Skeletal muscle tissue (tissue), 4 donors: ENCODE results near the gene CCDC110. TPM values are rescaled to one million over a fixed set of nuclear protein-coding genes. Genes with fewer than 3 reads are reported as not detected.

ENCODE experiments used
- H3K27ac ChIP-seq: one replicate; pipeline ENCODE4 v1.7.0; 2013; ENCODE audit warnings: mild to moderate bottlenecking, low read depth, low read length, inconsistent platforms
- H3K27me3 ChIP-seq, 3 donors: one replicate each; pipeline ENCODE4 v1.7.0; 2013; ENCODE audit warnings: low read length in 3 of 3; ENCODE audit not compliant: control insufficient read depth in 3 of 3, insufficient read depth in 3 of 3
- H3K36me3 ChIP-seq, 3 donors: one replicate each; pipeline ENCODE4 v1.7.0; 2013; ENCODE audit warnings: low read length in 3 of 3; ENCODE audit not compliant: control insufficient read depth in 3 of 3, insufficient read depth in 3 of 3
- H3K4me1 ChIP-seq, 3 donors: one replicate each; pipeline ENCODE4 v1.7.0; 2013; ENCODE audit warnings: low read length in 3 of 3, mild to moderate bottlenecking in 3 of 3; ENCODE audit not compliant: control insufficient read depth in 3 of 3, insufficient read depth in 3 of 3
- H3K4me3 ChIP-seq, 3 donors: one replicate each; pipeline ENCODE4 v1.7.0; 2013; ENCODE audit warnings: low read length in 3 of 3
- H3K9ac ChIP-seq, 3 donors: one replicate each; pipeline ENCODE4 v1.7.0; 2013; ENCODE audit warnings: low read length in 3 of 3, mild to moderate bottlenecking in 3 of 3, moderate library complexity in 2 of 3, low read depth in 1 of 3
- H3K9me3 ChIP-seq, 3 donors: one replicate each; pipeline ENCODE4 v1.7.0; 2013; ENCODE audit warnings: low read length in 3 of 3; ENCODE audit not compliant: control insufficient read depth in 3 of 3
- total RNA-seq: library from RNA; depleted of rRNA; stranded (reverse); fragments of >200 nt; gene quantifications from one replicate; pipeline ENCODE4 v1.2.3, GENCODE V29; 2014
- donor health status: Osteomylitis.

Gene CCDC110
- total RNA-seq, 1 donor from 2014 or later = 0.52 TPM

DNA sequence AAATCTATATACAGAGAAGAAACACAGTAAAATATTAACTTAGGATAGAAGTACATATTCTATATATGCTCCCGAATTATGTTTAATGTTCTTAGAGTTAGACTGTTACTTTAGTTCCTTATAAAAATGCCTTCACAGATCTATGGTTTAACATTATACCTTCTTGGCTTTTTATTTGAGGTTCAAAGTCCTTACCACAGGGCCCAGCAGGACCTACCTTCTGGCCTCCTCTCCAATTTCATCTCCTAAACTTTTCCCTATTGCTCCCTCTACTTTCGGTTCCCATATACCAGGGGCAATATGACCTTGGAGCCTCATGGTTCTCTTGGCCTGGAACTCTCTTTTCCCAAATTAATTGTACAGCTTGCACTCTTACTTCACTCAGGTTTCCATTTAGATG, 63.1 kb downstream of the CCDC110 start:
- Histone ChIP-seq H3K36me3 (peaks cover 21 to 49% (median 32%) of the 10 kb centered on the region in 3 donors), H3K4me1 (no peaks in the 10 kb centered on the region), H3K4me3 (no peak overlapping the region), H3K27ac (no peak overlapping the region), H3K9ac (no peak overlapping the region), H3K27me3 (no peaks in the 10 kb centered on the region), H3K9me3 (peaks cover 0 to 3% (median 0%) of the 10 kb centered on the region in 3 donors)

- no peak overlapping the region for H3K4me3 ChIP-seq
- no peaks in the 10 kb centered on the region for H3K4me1 ChIP-seq
- peaks cover 0 to 3% (median 0%) of the 10 kb centered on the region in 3 donors for H3K9me3 ChIP-seq
- H3K9ac ChIP-seq = no peak overlapping the region
- H3K27me3 ChIP-seq = no peaks in the 10 kb centered on the region
- peaks cover 20 to 53% (median 32%) of the 10 kb centered on the region in 3 donors for H3K36me3 ChIP-seq
- H3K27ac ChIP-seq = no peak overlapping the region
Observed at GRCh38 chr4:185405296-185405999, 66.1 kb downstream of the CCDC110 start.

- Histone ChIP-seq H3K27ac (no peak overlapping the region), H3K4me1 (peaks cover 0 to 6% (median 5%) of the 10 kb centered on the region in 3 donors), H3K27me3 (no peaks in the 10 kb centered on the region), H3K9ac (no peak overlapping the region), H3K36me3 (peaks cover 25 to 55% (median 42%) of the 10 kb centered on the region in 3 donors), H3K4me3 (no peak overlapping the region), H3K9me3 (no peaks in the 10 kb centered on the region)
Observed at GRCh38 chr4:185404031-185404430, 67.5 kb downstream of the CCDC110 start.

DNA sequence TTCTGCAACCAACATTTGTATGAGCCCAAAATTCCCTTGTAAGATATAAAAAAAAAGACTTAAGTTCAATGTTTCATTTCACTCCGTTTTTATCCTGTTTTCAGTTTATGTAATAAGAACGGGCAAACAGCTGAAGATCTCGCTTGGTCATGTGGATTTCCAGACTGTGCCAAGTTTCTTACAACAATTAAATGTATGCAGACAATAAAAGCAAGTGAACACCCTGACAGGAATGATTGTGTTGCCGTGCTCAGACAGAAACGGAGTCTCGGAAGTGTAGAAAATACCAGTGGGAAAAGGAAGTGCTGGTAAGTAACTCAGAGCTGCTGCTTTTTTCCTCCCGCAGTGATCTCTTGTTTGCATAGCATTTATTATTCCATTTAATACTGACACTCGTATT, 72.1 kb downstream of the CCDC110 start:
- Histone ChIP-seq H3K27ac (no peak overlapping the region), H3K27me3 (no peaks in the 10 kb centered on the region), H3K9me3 (no peaks in the 10 kb centered on the region), H3K9ac (no peak overlapping the region), H3K36me3 (peaks cover 16 to 28% (median 27%) of the 10 kb centered on the region in 3 donors), H3K4me1 (peaks cover 8 to 24% (median 9%) of the 10 kb centered on the region in 3 donors), H3K4me3 (no peak overlapping the region)

DNA sequence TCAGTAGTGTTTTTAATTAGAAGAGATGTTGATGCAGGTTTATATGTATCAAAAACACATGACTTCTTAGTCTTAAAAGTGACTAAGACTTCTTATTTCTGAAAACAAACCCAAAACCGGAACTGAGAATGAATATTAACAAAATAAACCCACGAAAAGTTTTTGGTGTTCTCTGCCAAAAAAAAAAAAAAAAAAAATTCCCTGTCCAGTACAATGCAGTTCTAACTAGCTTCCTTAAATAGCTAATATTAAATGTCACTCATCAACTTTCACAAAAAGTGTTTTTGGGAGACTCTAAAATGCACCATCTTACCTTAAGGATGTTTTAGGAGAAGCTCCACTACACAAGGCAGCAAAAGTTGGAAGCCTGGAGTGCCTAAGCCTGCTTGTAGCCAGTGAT, 72.9 kb downstream of the CCDC110 start:
- Histone ChIP-seq H3K36me3 (peaks cover 16 to 27% (median 24%) of the 10 kb centered on the region in 3 donors), H3K27me3 (no peaks in the 10 kb centered on the region), H3K4me3 (no peak overlapping the region), H3K27ac (peak overlapping the region; percentile 100), H3K9ac (peak overlapping the region in 1 of 3 donors; percentile 4), H3K4me1 (peaks cover 9 to 30% (median 11%) of the 10 kb centered on the region in 3 donors), H3K9me3 (no peaks in the 10 kb centered on the region)

GRCh38 chr4:185396724-185397385, 74.7 kb downstream of the CCDC110 start, which contains the start of gene ANKRD37:
TSS of gene ANKRD37 (plus strand) at chr4:185396841. CDS start at chr4:185396924, 83 bp downstream.
- Histone ChIP-seq H3K27ac (peak within 1 kb of the TSS; percentile 100), H3K9me3 (no peaks in the 10 kb centered on the region), H3K36me3 (peaks cover 13 to 22% (median 18%) of the 10 kb centered on the region in 3 donors), H3K4me1 (peaks cover 9 to 30% (median 11%) of the 10 kb centered on the region in 3 donors), H3K27me3 (no peaks in the 10 kb centered on the region), H3K9ac (peak within 1 kb of the TSS; percentile 91 to 98 (median 97)), H3K4me3 (peak within 1 kb of the TSS; percentile 77 to 90 (median 86))

DNA sequence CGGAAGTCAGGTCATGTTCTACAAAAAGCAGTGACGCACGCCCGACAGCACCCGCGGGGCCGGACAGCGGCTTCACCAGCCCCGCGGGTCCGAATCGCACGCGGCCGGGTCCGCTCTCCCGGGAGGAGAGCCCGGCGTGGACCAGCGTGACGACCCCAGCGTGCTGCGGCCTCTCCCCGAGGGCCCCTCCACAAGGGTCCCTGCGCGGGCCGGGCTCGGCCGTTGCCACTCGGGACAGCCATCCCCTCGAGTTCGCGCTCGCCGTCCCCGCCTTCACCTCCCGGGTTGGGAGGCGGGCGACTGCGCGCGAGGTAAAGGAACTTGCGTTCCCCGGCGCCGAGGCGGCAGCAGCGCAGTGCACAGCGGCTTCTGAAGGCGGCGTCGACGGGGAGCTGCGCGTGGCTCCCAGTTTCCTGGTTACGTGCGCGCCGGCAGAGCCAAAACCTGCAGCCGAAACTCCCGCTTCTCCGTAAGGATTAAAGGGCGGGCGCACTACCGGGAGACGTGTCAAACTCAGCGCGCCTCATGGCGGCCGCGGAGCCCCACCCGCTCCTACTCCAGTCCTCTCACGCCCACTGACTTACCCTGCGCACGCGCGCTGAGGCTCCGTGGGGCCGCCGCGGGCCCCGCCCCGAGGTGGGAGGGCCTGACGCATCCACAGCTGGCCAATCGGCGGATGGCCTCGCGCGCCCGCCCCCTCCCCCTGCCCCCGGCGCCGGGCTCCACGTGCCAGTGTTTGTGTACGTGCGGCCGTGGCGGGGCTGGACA, 75.4 kb downstream of the CCDC110 start:
- Histone ChIP-seq H3K9ac (peak overlapping the region; percentile 91 to 98 (median 97)), H3K4me1 (peaks cover 9 to 30% (median 11%) of the 10 kb centered on the region in 3 donors), H3K4me3 (peak overlapping the region; percentile 77 to 90 (median 86)), H3K27ac (peak overlapping the region; percentile 100), H3K9me3 (no peaks in the 10 kb centered on the region), H3K27me3 (no peaks in the 10 kb centered on the region), H3K36me3 (peaks cover 10 to 16% (median 11%) of the 10 kb centered on the region in 3 donors)

- peak within 1 kb of the TSS; percentile 77 to 90 (median 86) for H3K4me3 ChIP-seq
Observed at GRCh38 chr4:185395238-185395955, 76.1 kb downstream of the CCDC110 start, which contains the start of gene LRP2BP. TSS of gene LRP2BP (minus strand) at chr4:185395924. CDS start at chr4:185378186, 17,738 bp downstream.

More at GRCh38 chr4:185395238-185395955, 76.1 kb downstream of the CCDC110 start, which contains the start of gene LRP2BP:
- Histone ChIP-seq H3K9me3 (no peaks in the 10 kb centered on the region), H3K4me1 (peaks cover 9 to 30% (median 11%) of the 10 kb centered on the region in 3 donors), H3K36me3 (peaks cover 7 to 19% (median 9%) of the 10 kb centered on the region in 3 donors), H3K9ac (peak within 1 kb of the TSS; percentile 91 to 98 (median 97)), H3K27ac (peak within 1 kb of the TSS; percentile 100), H3K27me3 (no peaks in the 10 kb centered on the region)
